AG09319 (cell line): ENCODE results near the gene DUOXA2.

Experiments used
- DNase-seq: peaks from one replicate; pipeline ENCODE4 v3.0.0-alpha.2; 2010; ENCODE audit warnings: low read depth; ENCODE audit errors: extremely low read depth
- CTCF ChIP-seq: IDR thresholded peaks from 2 replicates; pipeline ENCODE4 v1.5.1; 2011; ENCODE audit warnings: low read depth, mild to moderate bottlenecking, inconsistent platforms, low read length, moderate library complexity

The DUOXA2 gene

GRCh38 chr15:45150997-45151396 lies 36.9 kb downstream of the DUOXA2 start:
- no peak for DNase-seq
- TF ChIP-seq CTCF = no peak

DNA sequence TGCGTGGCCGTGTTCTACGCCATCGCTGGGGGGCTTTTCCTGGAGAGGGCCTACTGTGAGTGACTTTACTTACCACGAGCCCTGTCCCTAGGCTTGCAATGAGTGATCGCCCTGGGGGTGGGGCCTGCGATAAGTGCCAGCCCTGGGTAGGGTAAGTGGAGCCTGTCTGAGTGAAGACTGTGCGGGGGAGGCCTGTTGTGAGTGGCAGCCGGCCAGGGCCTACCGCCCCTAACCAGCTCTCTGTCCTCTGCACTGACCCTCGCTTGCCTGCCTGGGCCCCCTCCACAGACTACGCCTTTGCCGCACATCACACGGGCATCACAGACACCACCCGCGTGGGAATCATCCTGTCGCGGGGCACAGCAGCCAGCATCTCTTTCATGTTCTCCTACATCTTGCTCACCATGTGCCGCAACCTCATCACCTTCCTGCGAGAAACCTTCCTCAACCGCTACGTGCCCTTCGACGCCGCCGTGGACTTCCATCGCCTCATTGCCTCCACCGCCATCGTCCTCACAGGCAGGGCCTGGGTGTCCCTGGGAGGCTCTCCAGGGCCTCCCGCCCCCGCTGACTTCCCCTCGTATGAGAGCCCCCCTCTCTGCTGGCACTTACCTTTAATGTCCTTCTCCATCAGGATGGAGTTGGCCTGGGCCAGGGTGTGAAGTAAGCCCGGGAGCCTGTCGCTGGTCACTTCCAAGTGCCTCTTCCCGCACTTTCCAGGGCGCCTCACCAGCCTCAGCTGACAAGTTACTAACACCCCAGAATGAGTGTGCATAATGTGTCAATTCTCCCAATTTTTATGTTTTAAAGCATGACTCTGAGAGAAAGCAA lies 38.1 kb downstream of the DUOXA2 start:
- no peak for DNase-seq
- no peak for TF ChIP-seq CTCF

DNA sequence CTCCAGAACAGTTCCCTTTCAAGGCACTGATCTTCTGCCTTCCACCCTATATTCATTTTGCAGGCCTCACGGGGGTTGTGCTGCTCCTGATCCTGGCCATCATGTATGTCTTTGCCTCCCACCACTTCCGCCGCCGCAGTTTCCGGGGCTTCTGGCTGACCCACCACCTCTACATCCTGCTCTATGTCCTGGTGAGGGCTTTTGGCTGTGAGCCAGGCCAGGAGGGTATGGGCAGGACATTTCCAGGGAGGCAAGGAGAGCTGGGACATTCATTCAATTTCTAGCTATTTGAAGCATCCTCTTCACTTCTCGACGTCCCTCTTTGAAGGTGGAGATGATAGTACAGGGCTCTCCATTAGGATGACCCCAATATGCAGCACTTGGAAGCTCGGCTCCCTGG lies 41.6 kb downstream of the DUOXA2 start:
- TF ChIP-seq CTCF = no peak
- DNase-seq = no peak

- no peak for TF ChIP-seq CTCF
- peak; percentile 22 for DNase-seq
Observed at GRCh38 chr15:45156744-45157455, 42.8 kb downstream of the DUOXA2 start.

DNA sequence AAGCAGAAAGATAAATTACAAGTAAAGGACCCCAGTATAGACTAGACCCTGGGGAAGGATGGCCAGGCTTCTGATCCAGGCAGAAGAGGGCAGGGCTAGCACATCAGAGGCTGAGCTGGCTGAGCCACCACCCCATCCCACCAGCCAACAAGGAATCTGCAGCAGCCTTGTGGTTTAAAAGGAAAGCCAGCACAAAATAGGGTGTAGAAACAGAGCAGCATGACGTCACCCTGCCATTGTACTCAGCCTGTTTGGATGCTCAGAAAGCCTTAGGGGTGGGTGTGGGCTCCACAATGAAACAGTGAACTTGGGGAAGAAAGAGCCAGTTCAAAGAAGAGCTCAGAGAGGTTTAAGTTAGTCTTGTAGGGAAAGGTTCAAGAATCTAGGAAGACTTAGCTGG lies 43.8 kb downstream of the DUOXA2 start:
- TF ChIP-seq CTCF = no peak
- peak; percentile 35 for DNase-seq

DNA sequence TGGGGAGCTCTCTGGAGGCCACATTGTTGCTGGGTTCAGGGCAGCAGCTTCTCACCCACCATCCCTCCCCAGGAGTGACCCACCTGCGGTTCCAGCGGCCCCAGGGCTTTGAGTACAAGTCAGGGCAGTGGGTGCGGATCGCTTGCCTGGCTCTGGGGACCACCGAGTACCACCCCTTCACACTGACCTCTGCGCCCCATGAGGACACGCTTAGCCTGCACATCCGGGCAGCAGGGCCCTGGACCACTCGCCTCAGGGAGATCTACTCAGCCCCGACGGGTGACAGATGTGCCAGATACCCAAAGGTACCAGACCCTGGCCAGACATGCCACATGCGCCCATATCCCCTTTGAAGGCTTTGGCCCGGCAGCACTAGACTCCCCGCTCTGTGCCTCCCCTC lies 47.5 kb downstream of the DUOXA2 start:
- DNase-seq = no peak
- no peak for TF ChIP-seq CTCF
